ENCODE data around the gene TBC1D2.

Gene TBC1D2

GRCh38 chr9:98191181-98191608 lies 64.3 kb downstream of the TBC1D2 start:
- peak overlapping the region; percentile 93 for H2AK5ac ChIP-seq (ENCODE audit: low read depth, low read length)
- no peak overlapping the region for H3K4me3 ChIP-seq (ENCODE audit: low read length in 2 of 2)
- H3K79me1 ChIP-seq (ENCODE audit: low read depth, low read length) = peaks cover 1% of the 10 kb centered on the region
- WGBS, 2 donors (ENCODE audit: extremely low coverage in 2 of 2, insufficient read length in 2 of 2, insufficient replicate concordance in 1 of 2) = no CpG with 5 or more reads among the region's 5 CpGs
- H3K9me3 ChIP-seq (replicated peaks in 1 of 2; ENCODE audit: control insufficient read depth in 2 of 2, insufficient read depth in 1 of 2, low read depth in 1 of 2, low read length in 2 of 2) = peaks cover 0 to 3% of the 10 kb centered on the region in 2 donors
- no peak overlapping the region for H4K8ac ChIP-seq (ENCODE audit: low read depth, low read length)
- H2BK12ac ChIP-seq (ENCODE audit: low read length) = no peak overlapping the region
- H2BK120ac ChIP-seq (ENCODE audit: low read depth, low read length) = no peak overlapping the region
- no peak overlapping the region for H3K9ac ChIP-seq (ENCODE audit: low read depth, low read length, poor library complexity)
- H4K91ac ChIP-seq (ENCODE audit: low read depth, low read length, poor library complexity) = no peak overlapping the region
- no peak overlapping the region for H2BK5ac ChIP-seq (ENCODE audit: low read length)
- no peak for DNase-seq (ENCODE audit: low spot score)
- no peak overlapping the region for H3K18ac ChIP-seq (ENCODE audit: low read length)
- peaks cover 0 to 71% (median 19%) of the 10 kb centered on the region in 3 experiments for H3K27me3 ChIP-seq (ENCODE audit: control insufficient read depth in 3 of 3, insufficient read depth in 3 of 3, low read depth in 1 of 3, low read length in 3 of 3)
- no peak overlapping the region for H3K23ac ChIP-seq (ENCODE audit: low read depth, low read length, poor library complexity)
- H2BK15ac ChIP-seq (ENCODE audit: low read length) = peak overlapping the region; percentile 90
- H3K4me2 ChIP-seq (ENCODE audit: insufficient read depth, low read length, poor library complexity, severe bottlenecking) = no peak overlapping the region
- H2AFZ ChIP-seq (ENCODE audit: low read length) = no peak overlapping the region
- H3K36me3 ChIP-seq (replicated peaks in 1 of 2; ENCODE audit: control insufficient read depth in 2 of 2, insufficient read depth in 2 of 2, low read length in 2 of 2) = no peaks in the 10 kb centered on the region
- no peak overlapping the region for H3K4ac ChIP-seq (ENCODE audit: low read length)
- H3K14ac ChIP-seq (ENCODE audit: low read length) = no peak overlapping the region
- H3K4me1 ChIP-seq (ENCODE audit: control insufficient read depth in 2 of 2, insufficient read depth in 1 of 2, low read depth in 1 of 2, low read length in 2 of 2) = peaks cover 0 to 6% of the 10 kb centered on the region in 2 donors
- H3K27ac ChIP-seq (replicated peaks; ENCODE audit: low read length) = no peak overlapping the region

- Histone ChIP-seq H3K14ac (ENCODE audit: low read length) (no peak overlapping the region), H3K4ac (ENCODE audit: low read length) (no peak overlapping the region), H3K18ac (ENCODE audit: low read length) (no peak overlapping the region), H3K36me3 (replicated peaks in 1 of 2; ENCODE audit: control insufficient read depth in 2 of 2, insufficient read depth in 2 of 2, low read length in 2 of 2) (no peaks in the 10 kb centered on the region), H4K91ac (ENCODE audit: low read depth, low read length, poor library complexity) (no peak overlapping the region), H3K27me3 (ENCODE audit: control insufficient read depth in 3 of 3, insufficient read depth in 3 of 3, low read depth in 1 of 3, low read length in 3 of 3) (peaks cover 0 to 67% (median 19%) of the 10 kb centered on the region in 3 experiments), H2BK12ac (ENCODE audit: low read length) (no peak overlapping the region), H2BK5ac (ENCODE audit: low read length) (no peak overlapping the region), H2AFZ (ENCODE audit: low read length) (no peak overlapping the region), H3K4me1 (ENCODE audit: control insufficient read depth in 2 of 2, insufficient read depth in 1 of 2, low read depth in 1 of 2, low read length in 2 of 2) (peaks cover 0 to 6% of the 10 kb centered on the region in 2 donors), H2BK120ac (ENCODE audit: low read depth, low read length) (no peak overlapping the region), H2AK5ac (ENCODE audit: low read depth, low read length) (no peak overlapping the region), H3K9me3 (replicated peaks in 1 of 2; ENCODE audit: control insufficient read depth in 2 of 2, insufficient read depth in 1 of 2, low read depth in 1 of 2, low read length in 2 of 2) (peaks cover 0 to 2% of the 10 kb centered on the region in 2 donors), H4K8ac (ENCODE audit: low read depth, low read length) (no peak overlapping the region), H3K23ac (ENCODE audit: low read depth, low read length, poor library complexity) (no peak overlapping the region), H3K9ac (ENCODE audit: low read depth, low read length, poor library complexity) (no peak overlapping the region), H3K4me2 (ENCODE audit: insufficient read depth, low read length, poor library complexity, severe bottlenecking) (no peak overlapping the region), H3K4me3 (ENCODE audit: low read length in 2 of 2) (no peak overlapping the region), H3K79me1 (ENCODE audit: low read depth, low read length) (peaks cover 1% of the 10 kb centered on the region), H3K27ac (replicated peaks; ENCODE audit: low read length) (no peak overlapping the region), H2BK15ac (ENCODE audit: low read length) (no peak overlapping the region)
- no peak for DNase-seq (ENCODE audit: low spot score)
- no CpG with 5 or more reads among the region's 5 CpGs for WGBS, 2 donors (ENCODE audit: extremely low coverage in 2 of 2, insufficient read length in 2 of 2, insufficient replicate concordance in 1 of 2)
Observed at GRCh38 chr9:98190757-98191105, 64.7 kb downstream of the TBC1D2 start.

- no peak overlapping the region for H3K23ac ChIP-seq (ENCODE audit: low read depth, low read length, poor library complexity)
- no peak overlapping the region for H2BK120ac ChIP-seq (ENCODE audit: low read depth, low read length)
- no peak overlapping the region for H2BK15ac ChIP-seq (ENCODE audit: low read length)
- no peaks in the 10 kb centered on the region for H3K9me3 ChIP-seq (replicated peaks in 1 of 2; ENCODE audit: control insufficient read depth in 2 of 2, insufficient read depth in 1 of 2, low read depth in 1 of 2, low read length in 2 of 2)
- no peak overlapping the region for H3K14ac ChIP-seq (ENCODE audit: low read length)
- no peak overlapping the region for H3K27ac ChIP-seq (replicated peaks; ENCODE audit: low read length)
- H3K27me3 ChIP-seq (ENCODE audit: control insufficient read depth in 3 of 3, insufficient read depth in 3 of 3, low read depth in 1 of 3, low read length in 3 of 3) = peaks cover 0 to 53% (median 17%) of the 10 kb centered on the region in 3 experiments
- no peaks in the 10 kb centered on the region for H3K36me3 ChIP-seq (replicated peaks in 1 of 2; ENCODE audit: control insufficient read depth in 2 of 2, insufficient read depth in 2 of 2, low read length in 2 of 2)
- peaks cover 0 to 6% of the 10 kb centered on the region in 2 donors for H3K4me1 ChIP-seq (ENCODE audit: control insufficient read depth in 2 of 2, insufficient read depth in 1 of 2, low read depth in 1 of 2, low read length in 2 of 2)
- no peak overlapping the region for H3K4me3 ChIP-seq (ENCODE audit: low read length in 2 of 2)
- H3K79me1 ChIP-seq (ENCODE audit: low read depth, low read length) = peaks cover 1% of the 10 kb centered on the region
- DNase-seq (ENCODE audit: low spot score) = no peak
- H4K8ac ChIP-seq (ENCODE audit: low read depth, low read length) = no peak overlapping the region
- H3K4me2 ChIP-seq (ENCODE audit: insufficient read depth, low read length, poor library complexity, severe bottlenecking) = no peak overlapping the region
- H3K18ac ChIP-seq (ENCODE audit: low read length) = no peak overlapping the region
- no peak overlapping the region for H3K9ac ChIP-seq (ENCODE audit: low read depth, low read length, poor library complexity)
- H4K91ac ChIP-seq (ENCODE audit: low read depth, low read length, poor library complexity) = no peak overlapping the region
- no peak overlapping the region for H3K4ac ChIP-seq (ENCODE audit: low read length)
- no peak overlapping the region for H2BK12ac ChIP-seq (ENCODE audit: low read length)
- no peak overlapping the region for H2AK5ac ChIP-seq (ENCODE audit: low read depth, low read length)
- H2BK5ac ChIP-seq (ENCODE audit: low read length) = no peak overlapping the region
- no peak overlapping the region for H2AFZ ChIP-seq (ENCODE audit: low read length)
- WGBS, 2 donors (ENCODE audit: extremely low coverage in 2 of 2, insufficient read length in 2 of 2, insufficient replicate concordance in 1 of 2) = no CpG with 5 or more reads among the region's 6 CpGs
Observed at GRCh38 chr9:98189412-98189811, 66.0 kb downstream of the TBC1D2 start.

- H3K36me3 ChIP-seq (replicated peaks in 1 of 2; ENCODE audit: control insufficient read depth in 2 of 2, insufficient read depth in 2 of 2, low read length in 2 of 2) = no peaks in the 10 kb centered on the region
- H3K9me3 ChIP-seq (replicated peaks in 1 of 2; ENCODE audit: control insufficient read depth in 2 of 2, insufficient read depth in 1 of 2, low read depth in 1 of 2, low read length in 2 of 2) = no peaks in the 10 kb centered on the region
- H3K4me1 ChIP-seq (ENCODE audit: control insufficient read depth in 2 of 2, insufficient read depth in 1 of 2, low read depth in 1 of 2, low read length in 2 of 2) = peaks cover 0 to 5% of the 10 kb centered on the region in 2 donors
- no peak overlapping the region for H2AK5ac ChIP-seq (ENCODE audit: low read depth, low read length)
- H4K91ac ChIP-seq (ENCODE audit: low read depth, low read length, poor library complexity) = no peak overlapping the region
- H3K4ac ChIP-seq (ENCODE audit: low read length) = no peak overlapping the region
- no peak overlapping the region for H2BK12ac ChIP-seq (ENCODE audit: low read length)
- no peak overlapping the region for H2AFZ ChIP-seq (ENCODE audit: low read length)
- no peak overlapping the region for H3K4me3 ChIP-seq (ENCODE audit: low read length in 2 of 2)
- H3K14ac ChIP-seq (ENCODE audit: low read length) = no peak overlapping the region
- no peak overlapping the region for H3K18ac ChIP-seq (ENCODE audit: low read length)
- no peak overlapping the region for H3K4me2 ChIP-seq (ENCODE audit: insufficient read depth, low read length, poor library complexity, severe bottlenecking)
- no peak overlapping the region for H2BK5ac ChIP-seq (ENCODE audit: low read length)
- H3K9ac ChIP-seq (ENCODE audit: low read depth, low read length, poor library complexity) = no peak overlapping the region
- no peak overlapping the region for H3K23ac ChIP-seq (ENCODE audit: low read depth, low read length, poor library complexity)
- no peak for DNase-seq (ENCODE audit: low spot score)
- H4K8ac ChIP-seq (ENCODE audit: low read depth, low read length) = no peak overlapping the region
- peaks cover 1% of the 10 kb centered on the region for H3K79me1 ChIP-seq (ENCODE audit: low read depth, low read length)
- no peak overlapping the region for H2BK120ac ChIP-seq (ENCODE audit: low read depth, low read length)
- peaks cover 0 to 40% (median 17%) of the 10 kb centered on the region in 3 experiments for H3K27me3 ChIP-seq (ENCODE audit: control insufficient read depth in 3 of 3, insufficient read depth in 3 of 3, low read depth in 1 of 3, low read length in 3 of 3)
- no CpG with 5 or more reads among the region's 5 CpGs for WGBS, 2 donors (ENCODE audit: extremely low coverage in 2 of 2, insufficient read length in 2 of 2, insufficient replicate concordance in 1 of 2)
- H2BK15ac ChIP-seq (ENCODE audit: low read length) = no peak overlapping the region
- no peak overlapping the region for H3K27ac ChIP-seq (replicated peaks; ENCODE audit: low read length)
Observed at GRCh38 chr9:98187926-98188325, 67.5 kb downstream of the TBC1D2 start.
